Measurements from ENCODE around the gene SLC25A23.
A peak's percentile ranks its signal among the peaks of the same experiment; 100 is the strongest.

Gene SLC25A23

GRCh38 chr19:6424939-6425731 lies 34.5 kb downstream of the SLC25A23 start:
- peak; percentile 98 to 99 for DNase-seq (ENCODE audit: low read depth in 2 of 2)

DNA sequence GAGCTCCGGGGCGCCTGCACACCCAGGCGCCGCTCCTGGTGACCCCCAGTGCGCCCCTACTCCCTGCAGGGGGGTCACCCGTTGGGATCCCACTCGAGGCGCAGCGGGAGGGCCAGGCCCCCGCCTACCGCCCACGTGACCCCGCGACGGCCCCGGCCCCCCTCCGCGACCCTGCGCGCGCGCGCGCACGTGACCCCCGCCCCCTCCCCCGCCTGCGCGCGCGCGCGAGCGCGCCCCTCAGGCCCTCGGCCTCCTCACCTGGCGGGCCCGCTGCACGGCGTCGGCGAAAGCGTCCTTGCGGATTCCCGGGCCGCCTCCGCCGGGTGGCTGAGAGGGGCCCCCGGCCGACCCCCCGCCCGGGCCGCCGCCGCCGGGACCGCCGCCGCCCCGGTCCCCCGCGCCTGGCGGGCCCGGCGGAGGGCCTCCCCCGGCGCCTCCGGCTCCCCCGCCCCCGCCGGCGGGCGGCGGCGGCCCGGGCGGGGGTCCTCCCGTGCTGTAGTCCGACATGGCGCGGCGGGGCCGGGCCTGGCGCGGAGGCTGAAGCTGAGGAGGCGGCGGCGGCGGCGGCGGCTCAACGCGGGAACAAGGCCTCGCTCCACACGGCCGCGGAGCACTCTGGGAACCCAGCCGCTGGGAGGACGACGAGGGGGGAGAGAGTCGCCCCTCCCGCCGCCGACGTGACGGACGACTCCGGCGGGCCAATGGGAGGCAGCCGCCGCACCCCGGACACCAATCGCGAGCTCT lies 35.2 kb downstream of the SLC25A23 start, which contains the start of gene KHSRP:
Gene KHSRP, minus strand, starts transcription at position 617 of the 744 bp plus-strand sequence. Its CDS starts 110 bp downstream, at position 507.
- peak in 1 of 2 donors; percentile 16 for DNase-seq (ENCODE audit: low read depth in 2 of 2)

- DNase-seq (ENCODE audit: low read depth in 2 of 2) = peak; percentile 39 to 45
Measured at GRCh38 chr19:6423499-6424194, 35.9 kb downstream of the SLC25A23 start.

- no peak for DNase-seq (ENCODE audit: low read depth in 2 of 2)
Measured at GRCh38 chr19:6421075-6422014, 38.2 kb downstream of the SLC25A23 start.

DNA sequence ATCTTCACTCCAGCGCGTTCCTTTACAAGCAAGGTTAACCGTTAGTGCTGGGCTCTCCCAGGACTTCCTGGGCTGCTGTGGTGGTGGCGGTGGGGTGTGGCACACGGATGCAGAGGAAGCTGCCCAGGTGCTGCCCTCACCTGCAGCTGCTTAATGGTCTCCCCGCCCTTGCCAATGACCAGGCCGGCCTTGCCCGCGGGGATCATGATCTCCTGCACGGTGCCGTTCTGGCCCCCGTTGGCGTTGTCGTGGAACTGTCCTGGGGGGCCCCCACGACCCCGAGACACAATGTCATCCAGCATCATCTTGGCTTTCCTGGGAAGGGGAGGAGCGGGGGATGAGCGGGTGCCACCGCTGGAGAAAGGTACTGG lies 41.0 kb downstream of the SLC25A23 start:
- no peak for DNase-seq (ENCODE audit: low read depth in 2 of 2)

DNA sequence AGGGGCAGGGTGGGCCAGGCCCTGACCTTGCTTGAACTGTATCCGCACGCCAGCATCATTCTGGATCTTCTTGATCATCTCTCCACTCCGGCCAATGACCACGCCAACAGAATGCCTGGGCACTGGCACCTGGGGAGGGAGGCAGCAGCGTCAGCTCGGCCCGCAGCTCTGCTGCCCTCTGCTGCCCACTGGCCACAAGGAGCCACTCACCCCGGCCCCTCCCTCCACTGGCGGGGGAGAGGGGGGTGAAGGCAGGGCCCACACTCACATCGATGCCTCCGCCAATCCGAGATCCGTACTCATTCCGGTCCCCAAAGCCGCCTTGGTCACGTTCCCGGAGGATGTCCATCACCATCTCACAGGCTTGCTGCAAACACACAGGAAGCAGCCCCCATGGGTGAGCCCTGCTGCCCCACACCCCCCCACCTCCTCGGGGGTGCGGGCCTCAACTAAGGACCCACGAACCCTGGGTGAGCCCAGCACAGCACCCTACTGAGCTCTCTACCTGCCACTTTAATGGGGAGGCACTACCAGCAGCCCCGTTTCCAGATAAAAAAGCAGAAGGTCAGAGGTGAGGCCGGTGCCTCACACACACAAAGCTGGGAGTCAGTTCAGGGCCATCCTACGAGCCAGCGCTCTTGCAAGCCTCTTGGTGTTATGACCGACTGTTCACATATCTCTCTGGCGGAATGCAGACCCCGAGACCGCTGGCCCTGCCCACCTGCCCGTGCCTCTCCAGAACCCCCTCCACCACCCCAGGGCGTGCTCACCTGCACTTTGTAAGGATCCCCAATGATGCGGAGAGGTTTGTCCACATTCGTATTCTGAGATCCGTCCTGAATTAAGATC lies 41.7 kb downstream of the SLC25A23 start:
- DNase-seq (ENCODE audit: low read depth in 2 of 2) = no peak

DNA sequence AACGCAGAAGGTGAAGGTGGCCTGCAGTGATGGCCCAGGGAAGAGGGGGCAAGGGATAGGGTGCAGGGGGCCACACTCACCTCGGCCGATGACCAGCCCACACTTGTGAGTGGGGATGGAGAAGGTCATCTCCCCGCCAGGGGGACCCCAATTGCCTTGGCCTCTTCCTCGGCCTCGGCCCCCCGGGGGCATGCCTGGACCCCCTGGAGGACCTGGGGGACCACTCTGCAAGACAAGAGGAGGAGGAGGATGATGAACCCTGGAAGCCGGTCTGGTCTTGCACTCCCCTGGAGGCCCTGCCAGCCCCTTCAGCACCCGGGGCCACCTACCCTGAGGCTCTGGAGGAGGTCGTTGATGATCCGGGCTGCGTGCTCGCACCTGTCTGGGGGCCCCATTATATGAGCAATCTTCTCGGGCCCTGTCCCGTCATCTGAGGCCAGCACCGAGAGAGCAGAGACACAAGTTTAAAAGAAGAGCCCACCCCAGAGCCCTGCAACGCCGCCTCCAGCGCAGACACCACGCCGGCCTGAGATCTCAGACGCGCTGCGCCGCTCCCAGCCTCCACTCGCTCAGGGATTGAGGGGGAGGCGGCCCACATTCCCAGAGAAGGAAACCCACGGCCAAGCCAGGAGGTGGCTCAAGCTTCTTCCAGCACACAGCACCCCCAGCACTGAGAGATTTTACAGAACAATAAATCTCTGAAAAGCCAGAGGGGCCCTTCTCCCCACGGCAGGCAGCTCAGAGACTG lies 42.8 kb downstream of the SLC25A23 start:
- DNase-seq (ENCODE audit: low read depth in 2 of 2) = no peak

- DNase-seq (ENCODE audit: low read depth in 2 of 2) = no peak
Measured at GRCh38 chr19:6415591-6416190, 43.9 kb downstream of the SLC25A23 start.

DNA sequence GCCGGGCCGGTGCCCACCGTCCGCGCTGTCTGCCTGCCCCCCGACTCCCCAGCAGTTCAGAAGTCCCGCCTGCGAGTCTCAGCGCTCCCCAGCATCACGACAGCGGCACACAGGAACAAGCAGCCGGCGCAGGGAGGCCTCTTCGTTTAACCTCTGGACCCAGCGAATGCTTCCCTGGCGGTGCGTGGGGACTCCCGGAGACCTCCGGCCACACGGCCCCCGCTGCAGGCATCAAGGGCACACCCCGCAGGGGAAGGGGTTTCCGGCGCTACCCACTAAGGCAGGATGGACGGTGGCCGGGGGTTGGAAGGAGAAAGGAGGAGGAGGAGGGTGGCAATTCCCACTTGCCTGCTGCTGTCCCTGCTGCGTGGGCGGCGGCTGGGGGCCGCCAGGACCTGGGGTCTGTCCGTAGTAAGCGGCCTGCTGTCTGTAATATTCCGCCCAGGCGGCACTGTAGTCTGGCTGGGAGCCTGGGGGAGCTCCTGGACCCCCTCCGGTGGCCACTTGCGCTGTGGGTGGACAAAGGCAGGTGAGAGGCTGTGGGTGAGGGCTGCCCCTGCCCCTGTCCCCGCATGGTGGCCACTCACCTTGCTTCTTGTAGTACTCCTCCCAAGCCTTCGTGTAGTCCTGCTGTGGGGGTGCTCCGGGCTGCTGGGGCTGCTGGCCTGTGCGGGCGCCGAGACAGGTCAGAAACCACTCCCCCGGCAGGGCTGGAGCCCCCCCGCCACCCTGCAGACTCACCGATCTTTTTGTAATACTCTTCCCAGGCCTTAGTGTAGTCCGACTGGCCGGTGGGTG lies 44.6 kb downstream of the SLC25A23 start:
- no peak for DNase-seq (ENCODE audit: low read depth in 2 of 2)

GRCh38 chr19:6413721-6414643 lies 45.6 kb downstream of the SLC25A23 start:
- no peak for DNase-seq (ENCODE audit: low read depth in 2 of 2)

- no peak for DNase-seq (ENCODE audit: low read depth in 2 of 2)
Measured at GRCh38 chr19:6413291-6413690, 46.3 kb downstream of the SLC25A23 start.

GRCh38 chr19:6412447-6413091 lies 47.0 kb downstream of the SLC25A23 start:
- DNase-seq (ENCODE audit: low read depth in 2 of 2) = peak; percentile 44 to 47

- no peak for DNase-seq (ENCODE audit: low read depth in 2 of 2)
Measured at GRCh38 chr19:6412061-6412446, 47.5 kb downstream of the SLC25A23 start.

DNA sequence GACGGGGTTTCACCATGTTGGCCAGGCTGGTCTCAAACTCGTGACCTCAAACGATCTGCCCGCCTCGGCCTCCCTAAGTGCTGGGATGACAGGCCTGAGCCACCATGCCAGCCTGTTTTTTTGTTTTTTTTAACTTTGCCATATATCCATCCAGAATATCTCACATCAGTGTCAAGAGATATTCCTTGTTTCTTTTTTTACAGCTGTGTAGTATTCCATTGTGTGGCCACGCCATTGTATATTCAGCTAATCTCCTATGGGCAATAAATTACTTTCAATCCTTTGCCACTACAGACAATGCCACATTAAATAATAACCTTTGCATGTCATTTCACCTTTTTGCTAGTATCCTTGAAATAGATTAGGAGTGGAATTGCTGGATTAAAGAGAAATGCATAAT lies 50.2 kb downstream of the SLC25A23 start:
- DNase-seq (ENCODE audit: low read depth in 2 of 2) = no peak

GRCh38 chr19:6406401-6406800 lies 53.2 kb downstream of the SLC25A23 start:
- no peak for DNase-seq (ENCODE audit: low read depth in 2 of 2)

DNA sequence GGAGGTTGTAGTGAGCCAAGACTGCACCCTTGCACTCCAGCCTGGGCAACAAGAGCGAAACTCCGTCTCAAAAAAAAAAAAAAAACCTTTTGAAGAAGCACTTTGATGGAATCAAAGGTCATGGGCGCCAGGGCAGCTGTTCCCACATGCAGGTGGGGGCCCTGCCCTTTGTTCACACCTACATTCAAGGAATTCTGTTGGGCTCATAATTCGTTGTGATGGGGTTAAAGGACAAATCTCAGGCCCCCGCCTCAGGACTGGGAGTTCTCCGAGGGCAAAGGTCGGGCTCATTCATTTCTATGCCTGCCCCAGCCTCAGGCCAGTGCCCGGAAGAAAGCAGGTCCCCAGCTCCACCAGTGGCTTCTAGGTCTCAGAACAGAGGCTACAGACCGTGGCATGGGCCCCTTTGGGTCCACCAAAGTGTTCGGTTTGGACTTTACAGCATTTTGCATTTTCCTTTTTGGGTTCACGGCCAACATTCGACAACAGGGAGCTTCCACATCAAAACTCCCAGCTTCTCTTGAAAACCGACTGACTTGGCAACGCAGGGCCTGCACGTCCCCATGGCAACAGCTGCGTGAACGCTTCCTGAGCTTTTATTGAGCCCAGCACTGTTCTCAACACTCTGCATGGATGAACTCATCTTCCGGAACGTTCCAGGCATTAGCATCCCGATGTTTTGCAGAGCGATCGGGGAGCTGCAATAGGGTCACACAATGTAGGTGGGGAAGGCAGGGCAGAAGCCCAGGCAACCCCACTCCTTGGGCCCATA lies 56.6 kb downstream of the SLC25A23 start:
- DNase-seq (ENCODE audit: low read depth in 2 of 2) = no peak

Data from stimulated activated CD4-positive, alpha-beta T cell treated with anti-CD3 and anti-CD28 coated beads, Interleukin-4, amount 100 ng/mL, for 48 hours (primary cell).